ENCODE results near the gene KRT20. TPM values are rescaled to one million over a fixed set of nuclear protein-coding genes. Genes with fewer than 3 reads are reported as not detected.

The KRT20 gene
- total RNA-seq, 1 experiment from 2014 or later: 1.5 TPM

DNA sequence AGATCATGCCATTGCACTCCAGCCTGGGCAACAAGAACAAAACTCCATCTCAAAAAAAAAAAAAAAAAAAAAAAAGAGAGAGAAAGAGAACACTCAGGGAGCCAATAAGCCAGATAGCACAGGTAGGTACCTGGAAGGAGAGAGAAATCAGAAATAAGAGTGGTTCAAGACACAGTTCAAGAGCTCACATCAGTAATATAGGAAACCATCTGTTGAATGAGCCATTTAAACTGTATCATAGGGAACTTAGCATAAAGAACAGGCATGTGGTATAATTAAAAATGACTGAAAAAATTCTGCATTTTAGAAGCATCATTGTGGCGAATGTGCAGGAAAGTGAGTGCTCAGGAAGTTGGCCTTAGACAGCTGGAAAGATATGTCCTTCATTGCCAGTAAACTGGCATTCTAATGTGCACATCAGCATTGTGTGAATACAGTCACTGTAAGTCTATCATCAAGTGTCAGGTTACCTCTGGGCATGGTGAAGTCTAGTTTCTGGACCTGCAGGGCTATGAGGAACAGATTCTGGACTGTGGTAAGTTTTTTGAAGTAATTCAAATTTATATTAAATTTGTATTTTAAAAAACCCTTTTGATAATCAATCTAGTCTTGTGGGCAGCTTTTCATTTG is 38.4 kb downstream of the KRT20 start:
- ATAC-seq: no peak
- Histone ChIP-seq H3K27me3 (ENCODE audit: insufficient read depth, low read length) (no peaks in the 10 kb centered on the region), H2AFZ (ENCODE audit: low read depth, low read length, poor library complexity, severe bottlenecking) (no peak overlapping the region), H3K27ac (ENCODE audit: low read depth, low read length) (no peak overlapping the region), H3K4me3 (replicated peaks in 1 of 2; ENCODE audit: low read depth in 1 of 2, low read length in 2 of 2) (no peak overlapping the region), H3K9ac (ENCODE audit: low read length) (no peak overlapping the region), H4K20me1 (ENCODE audit: insufficient read depth) (no peaks in the 10 kb centered on the region), H3K4me1 (ENCODE audit: control insufficient read depth in 1 of 2, insufficient read depth in 2 of 2, low read length in 2 of 2) (0 out of 4 replicates have a peak, but pooled peaks cover 0 to 4% of the 10 kb centered on the region in 2 experiments), H3K9me2 (ENCODE audit: insufficient read depth) (no peaks in the 10 kb centered on the region), H3K4me2 (ENCODE audit: low read length) (no peak overlapping the region), H3K36me3 (ENCODE audit: control insufficient read depth in 1 of 2, insufficient read depth in 2 of 2, low read length in 2 of 2) (no peaks in the 10 kb centered on the region), H3K9me3 (ENCODE audit: control insufficient read depth in 1 of 2, insufficient read depth in 1 of 2, low read depth in 1 of 2, low read length in 2 of 2) (no peaks in the 10 kb centered on the region), H3K79me2 (ENCODE audit: insufficient read depth, low read length) (no peaks in the 10 kb centered on the region)
- no peak for TF ChIP-seq JUND (IDR thresholded peaks at IDR 0.05)
- TF ChIP-seq SP1 (IDR thresholded peaks at IDR 0.05; ENCODE audit: low read depth): no peak
- TF ChIP-seq YY1 (IDR thresholded peaks at IDR 0.05; ENCODE audit: extremely low read depth, insufficient replicate concordance, low read depth, low read length): no peak
- TF ChIP-seq TCF7L2 (IDR thresholded peaks at IDR 0.05; ENCODE audit: borderline replicate concordance, extremely low read depth, insufficient read depth, insufficient read length): no peak
- TF ChIP-seq EGR1 (IDR thresholded peaks at IDR 0.05; ENCODE audit: low read depth): no peak
- TF ChIP-seq, protein P1, sequence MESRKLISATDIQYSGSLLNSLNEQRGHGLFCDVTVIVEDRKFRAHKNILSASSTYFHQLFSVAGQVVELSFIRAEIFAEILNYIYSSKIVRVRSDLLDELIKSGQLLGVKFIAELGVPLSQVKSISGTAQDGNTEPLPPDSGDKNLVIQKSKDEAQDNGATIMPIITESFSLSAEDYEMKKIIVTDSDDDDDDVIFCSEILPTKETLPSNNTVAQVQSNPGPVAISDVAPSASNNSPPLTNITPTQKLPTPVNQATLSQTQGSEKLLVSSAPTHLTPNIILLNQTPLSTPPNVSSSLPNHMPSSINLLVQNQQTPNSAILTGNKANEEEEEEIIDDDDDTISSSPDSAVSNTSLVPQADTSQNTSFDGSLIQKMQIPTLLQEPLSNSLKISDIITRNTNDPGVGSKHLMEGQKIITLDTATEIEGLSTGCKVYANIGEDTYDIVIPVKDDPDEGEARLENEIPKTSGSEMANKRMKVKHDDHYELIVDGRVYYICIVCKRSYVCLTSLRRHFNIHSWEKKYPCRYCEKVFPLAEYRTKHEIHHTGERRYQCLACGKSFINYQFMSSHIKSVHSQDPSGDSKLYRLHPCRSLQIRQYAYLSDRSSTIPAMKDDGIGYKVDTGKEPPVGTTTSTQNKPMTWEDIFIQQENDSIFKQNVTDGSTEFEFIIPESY (IDR thresholded peaks at IDR 0.05; ENCODE audit: extremely low read depth, insufficient replicate concordance, low read length): no peak
- TF ChIP-seq, protein P2, sequence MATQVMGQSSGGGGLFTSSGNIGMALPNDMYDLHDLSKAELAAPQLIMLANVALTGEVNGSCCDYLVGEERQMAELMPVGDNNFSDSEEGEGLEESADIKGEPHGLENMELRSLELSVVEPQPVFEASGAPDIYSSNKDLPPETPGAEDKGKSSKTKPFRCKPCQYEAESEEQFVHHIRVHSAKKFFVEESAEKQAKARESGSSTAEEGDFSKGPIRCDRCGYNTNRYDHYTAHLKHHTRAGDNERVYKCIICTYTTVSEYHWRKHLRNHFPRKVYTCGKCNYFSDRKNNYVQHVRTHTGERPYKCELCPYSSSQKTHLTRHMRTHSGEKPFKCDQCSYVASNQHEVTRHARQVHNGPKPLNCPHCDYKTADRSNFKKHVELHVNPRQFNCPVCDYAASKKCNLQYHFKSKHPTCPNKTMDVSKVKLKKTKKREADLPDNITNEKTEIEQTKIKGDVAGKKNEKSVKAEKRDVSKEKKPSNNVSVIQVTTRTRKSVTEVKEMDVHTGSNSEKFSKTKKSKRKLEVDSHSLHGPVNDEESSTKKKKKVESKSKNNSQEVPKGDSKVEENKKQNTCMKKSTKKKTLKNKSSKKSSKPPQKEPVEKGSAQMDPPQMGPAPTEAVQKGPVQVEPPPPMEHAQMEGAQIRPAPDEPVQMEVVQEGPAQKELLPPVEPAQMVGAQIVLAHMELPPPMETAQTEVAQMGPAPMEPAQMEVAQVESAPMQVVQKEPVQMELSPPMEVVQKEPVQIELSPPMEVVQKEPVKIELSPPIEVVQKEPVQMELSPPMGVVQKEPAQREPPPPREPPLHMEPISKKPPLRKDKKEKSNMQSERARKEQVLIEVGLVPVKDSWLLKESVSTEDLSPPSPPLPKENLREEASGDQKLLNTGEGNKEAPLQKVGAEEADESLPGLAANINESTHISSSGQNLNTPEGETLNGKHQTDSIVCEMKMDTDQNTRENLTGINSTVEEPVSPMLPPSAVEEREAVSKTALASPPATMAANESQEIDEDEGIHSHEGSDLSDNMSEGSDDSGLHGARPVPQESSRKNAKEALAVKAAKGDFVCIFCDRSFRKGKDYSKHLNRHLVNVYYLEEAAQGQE (IDR thresholded peaks at IDR 0.05; ENCODE audit: low read depth): no peak
- CTCF ChIA-PET: no interaction called here
- BruUV-seq (replicated peaks): no TSS peak
- no peak for DNase-seq (ENCODE audit: low read depth, low spot score)
- POLR2A ChIA-PET: interaction anchor here (1.2 kb wide), 1 partner anchor 842 kb away, joined by 3 read pairs; no protein-coding TSS in a partner anchor
- intact Hi-C loops (cut with micrococcal nuclease): no loop called here
- RAD21 ChIA-PET (ENCODE audit: low non-redundant PET in 1 of 2, low total read pairs in 2 of 2, uncharacterized antibody in 2 of 2, unreplicated experiment in 2 of 2): no interaction called here

Measured in HCT116 (cell line).